ENCODE measurements around the gene ANO10.

GRCh38 chr3:43597961-43598360, 23.9 kb downstream of the ANO10 start:
- no peak for TF ChIP-seq CTCF (tag by site-specific recombination; IDR thresholded peaks at IDR 0.05)
- TF ChIP-seq ZNF670 (tag by site-specific recombination; IDR thresholded peaks at IDR 0.05; ENCODE audit: low read depth), result no peak
- TF ChIP-seq YY1 (tag by site-specific recombination; IDR thresholded peaks at IDR 0.05), result no peak
- TF ChIP-seq ZSCAN30 (tag by site-specific recombination; IDR thresholded peaks at IDR 0.05), result no peak
- no peak for TF ChIP-seq ZNF274 (IDR thresholded peaks at IDR 0.05; ENCODE audit: low read length)
- TF ChIP-seq ZNF274 (tag by site-specific recombination; IDR thresholded peaks at IDR 0.05; ENCODE audit: borderline replicate concordance), result no peak
- TF ChIP-seq ZBTB21 (tag by site-specific recombination; IDR thresholded peaks at IDR 0.05), result no peak
